Activated T-helper 17 cell treated with anti-CD3 and anti-CD28 coated beads, Interleukin-2, amount 50 U/mL, for 72 hours (primary cell): ENCODE data around the gene GLIS2. TPM values are rescaled to one million over a fixed set of nuclear protein-coding genes. Genes with fewer than 3 reads are reported as not detected.
A peak's percentile ranks its signal among the peaks of the same experiment; 100 is the strongest.

Experiments
- ATAC-seq: fragments of 150-1000 bp; cut with Tn5 transposase; replicated peaks from 2 replicates; pipeline ENCODE4 v1.10.0; 2021; ENCODE audit warnings: mild to moderate bottlenecking, moderate library complexity
- H3K27ac Mint-ChIP-seq: one replicate; pipeline ENCODE4 v1.8.0; 2022; ENCODE audit warnings: mixed read lengths
- H3K27me3 Mint-ChIP-seq: one replicate; pipeline ENCODE4 v1.8.0; 2022; ENCODE audit warnings: mixed read lengths
- H3K36me3 Mint-ChIP-seq: one replicate; pipeline ENCODE4 v1.8.0; 2022; ENCODE audit warnings: low read depth, mild to moderate bottlenecking, mixed read lengths
- H3K4me1 Mint-ChIP-seq: one replicate; pipeline ENCODE4 v1.8.0; 2022; ENCODE audit warnings: mixed read lengths
- H3K4me3 Mint-ChIP-seq: one replicate; pipeline ENCODE4 v1.8.0; 2022; ENCODE audit warnings: mild to moderate bottlenecking, mixed read lengths
- H3K9me3 Mint-ChIP-seq: one replicate; pipeline ENCODE4 v1.8.0; 2022; ENCODE audit warnings: mixed read lengths
- total RNA-seq, 2 donors: library from RNA; stranded (reverse); gene quantifications; one replicate each; pipeline ENCODE4 v1.2.3, GENCODE V29; 2022

The GLIS2 gene
- total RNA-seq, 2 donors from 2014 or later = 0.37 to 1.6 TPM

DNA sequence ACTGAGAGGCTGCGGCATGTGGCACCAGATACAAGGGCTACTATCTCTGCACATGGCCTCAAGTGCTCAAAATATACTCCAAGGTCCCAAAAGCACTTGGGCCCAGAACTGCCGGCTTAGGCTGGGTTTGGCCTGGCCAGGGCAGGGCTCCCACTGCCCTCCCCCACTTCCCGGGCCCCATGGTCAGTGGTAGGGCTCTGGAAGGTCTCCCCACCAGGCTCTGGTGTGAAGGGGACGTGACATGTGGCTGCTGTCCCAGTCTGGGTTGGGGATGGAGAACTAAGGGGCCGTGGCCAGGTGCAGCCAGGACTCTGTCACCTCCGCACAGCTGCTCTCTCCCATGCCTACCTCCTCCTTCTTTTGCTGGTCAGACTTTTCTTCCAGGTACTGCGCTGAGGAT lies 41.0 kb downstream of the GLIS2 start:
- H3K4me3 Mint-ChIP-seq = no peak overlapping the region
- H3K27me3 Mint-ChIP-seq = no peaks in the 10 kb centered on the region
- peaks cover 51% of the 10 kb centered on the region for H3K36me3 Mint-ChIP-seq
- no peak for ATAC-seq
- H3K9me3 Mint-ChIP-seq = no peaks in the 10 kb centered on the region
- H3K4me1 Mint-ChIP-seq = no peaks in the 10 kb centered on the region
- H3K27ac Mint-ChIP-seq = no peak overlapping the region

DNA sequence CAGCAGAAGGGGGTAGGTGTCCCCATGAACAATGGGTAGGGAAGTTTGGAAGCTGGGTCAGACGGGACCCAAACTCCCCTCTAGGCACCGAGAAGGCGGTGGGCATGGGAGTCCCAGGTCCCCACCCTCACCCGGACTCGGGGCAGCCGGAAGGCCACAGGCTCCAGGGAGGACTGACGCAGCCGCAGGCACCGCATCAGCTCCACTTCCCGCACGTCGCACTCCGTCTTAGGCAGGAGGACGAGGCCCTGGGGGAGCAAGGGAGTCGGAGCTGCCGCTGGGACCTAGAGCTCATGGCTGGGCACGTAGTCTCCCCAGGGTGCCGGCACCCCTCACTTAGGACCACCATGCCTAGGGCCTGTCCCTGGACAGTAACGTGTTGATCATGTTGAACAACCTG lies 42.4 kb downstream of the GLIS2 start:
- Mint-ChIP-seq H3K4me1 (no peaks in the 10 kb centered on the region), H3K36me3 (peaks cover 63% of the 10 kb centered on the region)

DNA sequence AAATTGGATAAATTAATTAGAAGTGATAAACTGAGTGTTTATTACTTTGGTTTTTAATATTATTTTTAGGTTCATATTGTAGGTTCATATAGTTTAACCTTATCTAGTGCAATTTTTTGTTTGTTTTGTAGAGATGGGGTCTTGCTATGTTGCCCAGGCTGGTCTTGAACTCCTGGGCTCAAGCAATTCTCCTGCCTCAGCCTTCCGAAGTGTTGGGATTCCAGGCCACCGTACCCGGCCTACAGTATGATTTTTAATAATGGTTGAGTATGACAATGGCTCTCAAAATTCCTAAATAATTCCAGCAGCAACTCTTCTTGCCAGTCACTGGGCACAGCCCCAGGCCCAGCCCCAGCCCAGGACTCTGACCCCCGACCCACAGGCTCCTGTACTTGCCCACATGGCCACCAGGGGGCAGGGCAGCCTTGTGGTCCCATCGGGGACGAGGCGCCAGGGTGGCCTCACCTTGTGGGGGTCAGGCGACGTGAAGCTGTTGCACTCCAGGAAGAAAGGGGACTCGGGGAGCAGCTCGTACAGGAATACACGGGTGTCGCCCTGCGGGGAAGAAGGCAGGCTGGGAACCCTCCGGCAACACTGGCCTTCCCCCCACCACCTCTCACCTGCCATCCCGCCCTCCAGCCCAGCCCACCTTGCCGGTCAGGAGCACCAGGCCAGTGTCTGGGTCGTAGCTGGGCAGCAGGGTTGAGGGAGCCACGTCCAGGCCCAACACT lies 43.1 kb downstream of the GLIS2 start:
- H3K27ac Mint-ChIP-seq = peak overlapping the region; percentile 46
- H3K9me3 Mint-ChIP-seq = no peaks in the 10 kb centered on the region

More for the DNA sequence above, 42.4 kb downstream of the GLIS2 start:
- H3K27ac Mint-ChIP-seq = no peak overlapping the region
- H3K27me3 Mint-ChIP-seq = no peaks in the 10 kb centered on the region
- H3K4me3 Mint-ChIP-seq = no peak overlapping the region
- no peaks in the 10 kb centered on the region for H3K9me3 Mint-ChIP-seq
- ATAC-seq = no peak

DNA sequence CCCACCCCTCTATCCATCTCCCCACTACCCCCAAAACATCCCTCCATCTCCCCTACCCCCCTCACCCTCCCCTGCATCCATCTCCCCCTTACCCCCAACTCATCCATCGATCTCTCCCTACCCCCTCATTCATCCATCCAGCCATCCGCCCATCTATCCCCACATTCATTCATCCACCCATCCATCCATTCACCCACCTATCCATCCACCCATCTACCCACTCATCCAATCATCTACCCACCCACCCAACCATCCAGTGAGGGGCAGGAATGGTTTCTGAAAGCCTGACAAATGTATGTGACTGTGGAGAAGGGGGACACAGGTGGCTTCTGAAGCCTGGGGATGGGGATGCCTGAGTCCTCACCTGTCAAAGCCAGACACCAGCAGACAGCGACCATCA lies 44.0 kb downstream of the GLIS2 start:
- Mint-ChIP-seq H3K4me1 (no peaks in the 10 kb centered on the region), H3K36me3 (peaks cover 65% of the 10 kb centered on the region), H3K27me3 (no peaks in the 10 kb centered on the region), H3K9me3 (no peaks in the 10 kb centered on the region), H3K4me3 (no peak overlapping the region), H3K27ac (no peak overlapping the region)
- ATAC-seq = no peak

More for the DNA sequence above, 43.1 kb downstream of the GLIS2 start:
- Mint-ChIP-seq H3K36me3 (peaks cover 71% of the 10 kb centered on the region), H3K4me3 (no peak overlapping the region), H3K27me3 (no peaks in the 10 kb centered on the region), H3K4me1 (no peaks in the 10 kb centered on the region)
- peak; percentile 82 for ATAC-seq

DNA sequence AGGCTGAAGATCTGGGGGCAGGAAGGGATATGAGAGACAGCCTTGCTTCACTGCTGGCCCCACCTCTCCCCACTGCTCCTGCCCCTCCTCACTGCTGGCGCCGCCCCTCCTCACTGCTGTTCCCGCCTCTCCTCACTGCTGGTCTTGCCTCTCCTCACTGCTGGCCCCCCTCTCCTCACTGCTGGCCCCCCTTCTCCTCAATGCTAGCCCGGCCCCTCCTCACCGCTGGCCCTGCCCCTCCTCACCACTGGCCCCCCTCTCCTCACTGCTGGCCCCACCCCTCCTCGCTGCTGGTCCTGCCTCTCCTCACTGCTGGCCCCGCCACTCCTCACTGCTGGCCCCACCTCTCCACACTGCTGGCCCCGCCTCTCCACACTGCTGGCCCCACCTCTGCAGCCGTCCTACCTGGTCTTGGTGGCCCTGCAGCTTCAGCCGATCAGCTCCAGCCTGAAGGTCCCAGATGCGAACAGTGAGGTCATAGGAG lies 44.7 kb downstream of the GLIS2 start:
- H3K4me1 Mint-ChIP-seq = no peaks in the 10 kb centered on the region
- peaks cover 61% of the 10 kb centered on the region for H3K36me3 Mint-ChIP-seq
- no peak overlapping the region for H3K4me3 Mint-ChIP-seq
- no peaks in the 10 kb centered on the region for H3K27me3 Mint-ChIP-seq
- ATAC-seq = peak; percentile 49
- H3K9me3 Mint-ChIP-seq = no peaks in the 10 kb centered on the region
- no peak overlapping the region for H3K27ac Mint-ChIP-seq

DNA sequence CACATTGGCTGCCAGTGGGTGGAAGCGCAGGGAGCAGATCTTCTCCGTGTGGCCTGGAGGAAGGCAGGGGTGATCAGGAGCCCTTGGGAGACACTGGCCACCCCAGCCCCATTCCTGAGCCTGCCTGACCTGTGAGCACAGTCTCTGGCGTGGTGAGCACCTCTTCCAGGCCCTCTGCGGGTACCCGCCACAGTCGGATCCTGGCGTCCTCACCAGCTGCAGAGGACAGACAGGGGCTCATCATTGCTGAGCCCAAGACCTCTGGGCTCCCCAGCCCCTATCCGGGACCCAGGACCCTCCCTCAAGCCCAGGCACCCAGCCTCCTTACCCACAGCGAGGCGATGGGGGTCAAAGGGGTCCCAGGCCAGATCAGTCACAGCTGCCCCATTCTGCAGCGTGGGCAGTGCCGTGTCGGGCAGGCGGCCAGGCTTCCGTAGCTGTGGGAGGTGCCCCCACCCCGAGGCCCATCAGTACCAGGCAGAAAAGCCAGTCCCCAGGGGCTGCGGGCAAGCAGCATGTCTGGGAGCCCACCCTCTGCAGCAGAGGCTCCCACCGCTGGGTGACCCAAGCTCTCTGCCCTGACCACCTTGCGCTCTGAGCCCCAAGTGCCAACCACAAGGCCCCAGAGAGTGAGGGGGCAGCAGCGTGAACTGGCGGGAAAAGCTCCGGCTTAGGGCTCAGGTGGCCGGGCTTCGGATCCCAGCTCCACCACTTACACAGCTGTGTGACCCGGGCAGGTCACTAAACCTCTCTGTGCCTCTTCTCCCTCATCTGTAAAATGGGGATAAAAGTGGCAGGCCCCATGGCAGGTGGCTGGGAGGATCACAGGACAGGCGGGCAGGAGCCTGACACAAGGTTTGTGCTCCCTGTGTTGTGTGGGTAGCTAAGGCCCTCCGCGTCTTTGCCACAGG lies 45.4 kb downstream of the GLIS2 start:
- peaks cover 59% of the 10 kb centered on the region for H3K36me3 Mint-ChIP-seq
- no peaks in the 10 kb centered on the region for H3K27me3 Mint-ChIP-seq
- no peaks in the 10 kb centered on the region for H3K9me3 Mint-ChIP-seq
- ATAC-seq = no peak
- no peak overlapping the region for H3K27ac Mint-ChIP-seq
- H3K4me3 Mint-ChIP-seq = no peak overlapping the region
- no peaks in the 10 kb centered on the region for H3K4me1 Mint-ChIP-seq

DNA sequence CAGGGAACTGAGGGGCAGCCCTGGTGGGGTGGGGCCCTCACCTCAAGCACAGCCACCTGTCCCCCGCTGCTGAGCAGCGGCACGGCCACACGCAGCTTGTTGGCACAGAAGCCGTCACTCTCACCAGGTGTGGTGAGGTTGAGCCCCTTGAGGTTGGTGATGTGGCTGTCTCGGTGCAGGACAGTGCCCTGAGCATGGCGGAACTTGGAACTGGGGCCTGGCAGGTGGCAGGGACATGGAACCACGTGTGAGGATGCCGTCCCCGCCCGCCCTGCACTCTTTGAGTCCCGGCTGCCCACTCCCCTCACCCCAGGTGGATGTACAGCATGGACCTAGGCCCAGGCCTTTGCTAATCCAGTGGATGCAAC lies 46.1 kb downstream of the GLIS2 start:
- no peak overlapping the region for H3K27ac Mint-ChIP-seq
- no peak overlapping the region for H3K4me3 Mint-ChIP-seq
- peaks cover 53% of the 10 kb centered on the region for H3K36me3 Mint-ChIP-seq
- ATAC-seq = no peak
- no peaks in the 10 kb centered on the region for H3K27me3 Mint-ChIP-seq
- no peaks in the 10 kb centered on the region for H3K9me3 Mint-ChIP-seq
- no peaks in the 10 kb centered on the region for H3K4me1 Mint-ChIP-seq

DNA sequence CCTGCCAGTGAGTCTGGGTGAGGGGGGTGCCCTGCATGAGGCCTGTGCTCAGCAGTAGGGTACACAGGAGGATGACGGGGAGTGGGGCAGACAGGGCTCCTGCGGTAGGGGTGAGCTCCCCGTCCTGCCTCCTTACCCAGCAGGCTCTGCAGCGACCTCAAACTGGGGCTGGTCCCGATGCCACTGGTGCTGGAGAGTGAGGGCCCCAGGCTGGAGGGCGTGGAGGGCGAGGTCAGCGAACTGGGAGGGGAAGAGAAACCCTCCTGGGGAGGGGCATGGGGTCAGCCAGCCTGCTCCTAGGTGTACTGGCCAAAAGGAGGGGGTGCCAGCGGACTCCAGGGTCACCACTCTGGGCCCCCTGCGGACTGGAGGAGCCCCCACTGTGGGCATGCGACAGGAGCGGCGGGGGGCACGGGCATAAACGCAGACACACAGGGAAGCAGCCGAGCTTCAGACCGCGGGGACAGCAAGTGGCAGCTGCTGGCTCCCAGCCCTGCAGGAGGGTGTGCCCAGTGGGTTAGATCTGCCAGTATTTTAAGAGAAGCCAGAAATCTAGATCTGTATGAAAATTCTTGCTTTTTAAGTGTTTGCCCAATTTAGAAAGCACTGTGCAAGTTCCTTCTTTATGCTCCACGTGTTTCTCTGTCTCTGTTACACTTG lies 46.7 kb downstream of the GLIS2 start:
- no peaks in the 10 kb centered on the region for H3K27me3 Mint-ChIP-seq
- ATAC-seq = no peak
- H3K27ac Mint-ChIP-seq = no peak overlapping the region
- H3K9me3 Mint-ChIP-seq = no peaks in the 10 kb centered on the region
- peaks cover 52% of the 10 kb centered on the region for H3K36me3 Mint-ChIP-seq
- no peaks in the 10 kb centered on the region for H3K4me1 Mint-ChIP-seq
- H3K4me3 Mint-ChIP-seq = no peak overlapping the region

DNA sequence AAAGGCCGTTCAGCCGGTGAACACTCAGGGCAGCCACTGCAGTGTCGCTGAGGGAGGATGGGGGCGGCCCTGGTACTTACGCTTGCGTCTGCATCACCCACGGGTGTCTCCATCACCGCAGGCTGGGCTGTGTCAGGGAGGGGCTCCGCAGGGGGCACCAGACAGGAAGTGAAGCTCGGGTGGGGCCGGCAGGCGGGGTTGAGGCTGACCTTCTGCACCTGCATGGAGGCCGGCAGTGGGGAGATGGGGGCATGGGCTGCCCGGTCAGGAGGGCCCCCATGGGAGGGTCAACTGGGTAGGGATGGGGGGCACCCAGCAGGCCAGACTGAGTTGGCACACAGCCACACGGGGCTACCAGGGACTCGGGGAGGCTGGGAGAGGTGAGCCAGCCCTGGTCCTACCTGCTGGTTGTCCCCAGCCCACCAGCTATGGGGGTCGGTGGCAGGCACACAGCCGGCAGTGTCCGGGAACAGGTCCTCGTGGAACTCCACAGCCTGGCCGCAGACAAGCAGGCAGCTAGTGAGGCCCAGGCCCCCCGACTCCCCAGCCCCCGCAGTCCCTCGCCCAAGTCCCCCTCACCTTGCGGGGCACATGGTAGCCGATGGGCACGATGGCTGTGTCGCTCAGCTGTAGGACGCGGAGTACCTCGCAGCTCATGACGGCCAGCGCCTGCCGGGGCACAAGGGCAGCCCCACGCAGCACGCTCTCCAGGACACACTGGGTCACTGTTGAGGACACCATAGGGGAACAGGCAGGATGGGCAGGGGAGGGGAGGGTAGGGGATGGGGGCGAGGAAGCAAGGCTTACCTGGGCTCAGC lies 48.5 kb downstream of the GLIS2 start:
- H3K9me3 Mint-ChIP-seq = no peaks in the 10 kb centered on the region
- no peak overlapping the region for H3K4me3 Mint-ChIP-seq
- no peaks in the 10 kb centered on the region for H3K27me3 Mint-ChIP-seq
- no peak overlapping the region for H3K27ac Mint-ChIP-seq
- no peak for ATAC-seq
- H3K4me1 Mint-ChIP-seq = no peaks in the 10 kb centered on the region
- peaks cover 37% of the 10 kb centered on the region for H3K36me3 Mint-ChIP-seq

DNA sequence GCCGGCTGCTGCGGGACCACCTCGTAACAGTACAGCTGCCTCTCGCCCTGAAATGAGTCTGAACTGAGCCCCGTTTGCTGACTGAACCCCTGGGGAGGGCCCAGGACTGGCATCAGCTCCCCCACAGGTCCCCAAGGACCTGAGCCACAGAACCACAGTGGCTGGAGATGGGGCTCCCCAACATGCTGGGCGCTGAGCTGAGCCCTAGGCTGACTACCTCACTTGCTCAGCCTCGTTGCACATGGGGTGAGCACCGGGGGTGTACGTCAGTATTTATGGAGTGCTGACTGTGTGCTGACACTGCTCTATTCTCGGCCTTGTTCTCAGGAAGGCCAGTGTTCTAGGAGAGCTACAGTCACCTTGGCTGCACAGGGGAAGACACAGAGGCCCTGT lies 49.1 kb downstream of the GLIS2 start:
- H3K4me1 Mint-ChIP-seq = no peaks in the 10 kb centered on the region
- no peak overlapping the region for H3K27ac Mint-ChIP-seq
- H3K36me3 Mint-ChIP-seq = peaks cover 31% of the 10 kb centered on the region
- ATAC-seq = no peak
- no peaks in the 10 kb centered on the region for H3K27me3 Mint-ChIP-seq
- H3K9me3 Mint-ChIP-seq = no peaks in the 10 kb centered on the region
- no peak overlapping the region for H3K4me3 Mint-ChIP-seq

DNA sequence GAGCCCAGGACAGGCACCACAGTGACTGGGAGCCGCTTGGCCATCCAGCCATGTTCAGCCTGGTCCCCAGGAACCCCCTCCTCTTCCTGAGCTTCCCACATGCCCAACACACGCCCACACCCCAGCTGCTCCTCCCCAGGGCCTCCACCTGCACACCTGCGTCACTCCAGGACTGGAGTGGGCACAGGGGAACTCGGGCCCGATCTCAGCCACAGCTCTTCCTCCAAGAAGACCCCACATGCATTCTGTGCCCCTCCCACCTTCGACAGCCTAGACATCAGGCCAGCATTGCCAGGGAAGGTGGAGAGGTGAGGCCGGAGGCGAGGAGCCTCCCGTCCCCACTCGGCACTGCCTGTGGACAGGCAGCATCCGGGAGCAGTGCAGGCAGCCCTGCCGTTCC lies 49.7 kb downstream of the GLIS2 start:
- H3K9me3 Mint-ChIP-seq = no peaks in the 10 kb centered on the region
- H3K4me3 Mint-ChIP-seq = no peak overlapping the region
- peaks cover 31% of the 10 kb centered on the region for H3K36me3 Mint-ChIP-seq
- H3K27ac Mint-ChIP-seq = no peak overlapping the region
- no peaks in the 10 kb centered on the region for H3K4me1 Mint-ChIP-seq
- H3K27me3 Mint-ChIP-seq = no peaks in the 10 kb centered on the region
- no peak for ATAC-seq

DNA sequence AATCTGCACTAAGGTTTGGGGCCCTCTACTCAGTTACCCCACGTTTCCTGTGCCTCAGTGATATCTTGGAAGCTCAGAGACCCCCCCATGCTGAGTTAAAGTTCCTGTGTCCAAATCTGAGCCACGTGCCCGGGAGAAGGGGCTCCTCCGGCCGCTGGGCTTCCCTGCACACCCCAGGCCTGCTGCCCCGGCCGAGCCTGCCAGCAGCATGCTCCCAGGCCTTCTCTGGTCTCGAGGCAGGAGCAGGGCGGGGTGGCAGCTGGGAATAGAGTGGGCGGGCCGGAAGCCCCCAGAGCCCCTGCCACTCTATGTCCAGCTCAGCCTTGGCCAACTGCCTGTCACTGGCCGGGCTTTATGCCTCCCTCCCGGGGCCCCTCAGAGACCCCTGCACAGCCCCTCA lies 50.1 kb downstream of the GLIS2 start:
- Mint-ChIP-seq H3K27ac (no peak overlapping the region), H3K36me3 (peaks cover 31% of the 10 kb centered on the region), H3K9me3 (no peaks in the 10 kb centered on the region), H3K4me3 (no peak overlapping the region), H3K27me3 (no peaks in the 10 kb centered on the region), H3K4me1 (no peaks in the 10 kb centered on the region)
- ATAC-seq = no peak

DNA sequence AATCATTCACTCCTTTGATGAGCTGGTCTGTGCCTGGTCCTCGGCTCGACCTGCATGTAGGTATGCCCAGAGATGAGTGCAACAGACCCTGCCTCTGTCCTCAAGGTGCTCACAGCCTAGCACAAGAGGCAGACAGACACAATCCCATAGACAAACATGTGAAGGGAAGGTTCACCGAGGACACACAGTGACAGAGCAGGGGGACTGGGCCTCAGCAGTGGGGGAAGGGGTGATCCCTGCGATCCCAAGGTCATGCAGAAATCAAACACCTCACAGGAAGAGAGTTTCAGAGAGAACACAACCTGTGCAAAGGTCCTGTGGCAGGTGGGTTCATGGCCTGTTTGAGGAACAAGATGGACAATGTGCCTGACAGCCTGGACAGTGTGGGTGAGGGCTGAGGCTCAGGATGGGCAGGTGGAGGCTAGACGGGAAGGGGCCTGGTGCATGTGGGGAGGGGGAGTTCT lies 51.6 kb downstream of the GLIS2 start:
- Mint-ChIP-seq H3K27ac (peak overlapping the region; percentile 82), H3K4me3 (no peak overlapping the region), H3K36me3 (peaks cover 27% of the 10 kb centered on the region), H3K9me3 (no peaks in the 10 kb centered on the region), H3K27me3 (no peaks in the 10 kb centered on the region), H3K4me1 (no peaks in the 10 kb centered on the region)
- no peak for ATAC-seq
